OCI-LY7 (cell line): ENCODE results near the gene PELI2. TPM values are rescaled to one million over a fixed set of nuclear protein-coding genes. Genes with fewer than 3 reads are reported as not detected.

Experiments used
- BruUV-seq: library from RNA; stranded (reverse); fragments of 400-500 nt; replicated peaks from 2 replicates; lab custom pipeline; 2021; lab: Mats Ljungman, UMichigan
- CTCF ChIA-PET: fragments of 300-600 bp; sonication (Branson Sonifier 250); formaldehyde crosslinking; loops from one replicate; lab custom pipeline; 2022; ENCODE audit warnings: antibody characterized with exemption; ENCODE audit not compliant: unreplicated experiment; lab: Charles Lee
- POLR2A ChIA-PET: fragments of 300-600 bp; sonication (Branson Sonifier 250); formaldehyde crosslinking; loops from one replicate; lab custom pipeline; 2022; ENCODE audit warnings: antibody characterized with exemption; lab: Charles Lee
- DNase-seq: peaks from one replicate; pipeline ENCODE4 v3.0.0-alpha.2; 2015; ENCODE audit warnings: low spot score
- H2AFZ ChIP-seq: fragments of 200-600 bp; sonication (generic), shearing (Covaris generic); 2 replicates; pipeline ENCODE4 v1.6.1; 2014; ENCODE audit warnings: mild to moderate bottlenecking, antibody characterized with exemption, low read length, moderate library complexity
- H3K27ac ChIP-seq: fragments of 200-600 bp; sonication (generic); 2 replicates; pipeline ENCODE4 v1.5.1; 2014; ENCODE audit warnings: mixed run types, low read depth, mild to moderate bottlenecking, moderate library complexity, low read length, inconsistent platforms; ENCODE audit not compliant: poor library complexity, severe bottlenecking
- H3K36me3 ChIP-seq: fragments of 200-600 bp; sonication (generic); 2 replicates; pipeline ENCODE4 v1.6.1; 2014; ENCODE audit warnings: mild to moderate bottlenecking, antibody characterized with exemption, low read length, moderate library complexity, mixed read lengths; ENCODE audit not compliant: insufficient read depth
- H3K4me1 ChIP-seq: fragments of 200-600 bp; sonication (generic); 2 replicates; pipeline ENCODE4 v1.5.1; 2014; ENCODE audit warnings: mild to moderate bottlenecking, low read length; ENCODE audit not compliant: insufficient read depth, poor library complexity, severe bottlenecking
- H3K4me2 ChIP-seq: fragments of 200-600 bp; sonication (generic); 2 replicates; pipeline ENCODE4 v1.6.1; 2014; ENCODE audit warnings: mild to moderate bottlenecking, low read length
- H3K4me3 ChIP-seq: fragments of 200-600 bp; sonication (generic); 2 replicates; pipeline ENCODE4 v1.5.1; 2014; ENCODE audit warnings: mild to moderate bottlenecking, low read depth, low read length; ENCODE audit not compliant: poor library complexity, severe bottlenecking
- H3K79me2 ChIP-seq: fragments of 200-600 bp; sonication (generic); 2 replicates; pipeline ENCODE4 v1.6.1; 2016; ENCODE audit warnings: low read depth, mild to moderate bottlenecking, low read length, moderate library complexity, mixed read lengths; ENCODE audit not compliant: insufficient read depth
- H3K9me2 ChIP-seq: fragments of 200-600 bp; sonication (generic); 2 replicates; pipeline ENCODE4 v1.6.1; 2016; ENCODE audit warnings: mild to moderate bottlenecking, low read length, mixed read lengths; ENCODE audit not compliant: insufficient read depth
- H3K9me3 ChIP-seq: fragments of 200-600 bp; sonication (generic); 2 replicates; pipeline ENCODE4 v1.6.1; 2014; ENCODE audit warnings: mild to moderate bottlenecking, mixed run types, low read length, mixed read lengths
- H4K20me1 ChIP-seq: fragments of 200-600 bp; sonication (generic); 2 replicates; pipeline ENCODE4 v1.6.1; 2014; ENCODE audit warnings: mild to moderate bottlenecking, antibody characterized with exemption, low read length, moderate library complexity, mixed read lengths; ENCODE audit not compliant: insufficient read depth
- CTCF ChIP-seq: fragments of 200-600 bp; sonication (generic); conservative IDR thresholded peaks from 2 replicates; pipeline ENCODE4 v1.5.1; 2014; ENCODE audit warnings: mild to moderate bottlenecking, antibody characterized with exemption, low read length, moderate library complexity, mixed read lengths
- EZH2phosphoT487 ChIP-seq: fragments of 200-600 bp; sonication (generic); IDR thresholded peaks from 2 replicates; pipeline ENCODE4 v1.6.1; 2018; ENCODE audit warnings: low read depth, borderline replicate concordance, mild to moderate bottlenecking, mixed run types, antibody characterized with exemption, low read length, moderate library complexity, mixed read lengths
- intact Hi-C: fragments of 100-400 bp; cut with micrococcal nuclease; formaldehyde crosslinking; loops from one replicate; pipeline ENCODE4 v1.10.0; 2022; ENCODE audit not compliant: unreplicated experiment
- total RNA-seq, 2 experiments: library from RNA; depleted of rRNA in 1 of 2; stranded (reverse); fragments of >200 nt in 1 of 2; shearing (Covaris generic) in 1 of 2; gene quantifications; 2 replicates each; pipeline ENCODE4 v1.2.3, GENCODE V29; 2014 to 2022

PELI2 gene
- total RNA-seq, 2 experiments from 2014 or later, result 2.8 to 3.8 TPM

GRCh38 chr14:56331592-56332216 is 213.5 kb downstream of the PELI2 start:
- Histone ChIP-seq H3K79me2 (no peaks in the 10 kb centered on the region), H3K27ac (no peak overlapping the region), H3K4me3 (no peak overlapping the region), H2AFZ (no peak overlapping the region), H3K36me3 (no peaks in the 10 kb centered on the region), H3K4me2 (no peak overlapping the region), H3K9me2 (no peaks in the 10 kb centered on the region), H3K9me3 (no peaks in the 10 kb centered on the region), H4K20me1 (no peaks in the 10 kb centered on the region), H3K4me1 (no peaks in the 10 kb centered on the region)
- TF ChIP-seq EZH2phosphoT487, result no peak
- no peak for TF ChIP-seq CTCF
- BruUV-seq, result no TSS peak
- ChIA-PET POLR2A (no interaction called here), CTCF (no interaction called here)
- intact Hi-C loops, result no loop called here
- DNase-seq, result no peak

DNA sequence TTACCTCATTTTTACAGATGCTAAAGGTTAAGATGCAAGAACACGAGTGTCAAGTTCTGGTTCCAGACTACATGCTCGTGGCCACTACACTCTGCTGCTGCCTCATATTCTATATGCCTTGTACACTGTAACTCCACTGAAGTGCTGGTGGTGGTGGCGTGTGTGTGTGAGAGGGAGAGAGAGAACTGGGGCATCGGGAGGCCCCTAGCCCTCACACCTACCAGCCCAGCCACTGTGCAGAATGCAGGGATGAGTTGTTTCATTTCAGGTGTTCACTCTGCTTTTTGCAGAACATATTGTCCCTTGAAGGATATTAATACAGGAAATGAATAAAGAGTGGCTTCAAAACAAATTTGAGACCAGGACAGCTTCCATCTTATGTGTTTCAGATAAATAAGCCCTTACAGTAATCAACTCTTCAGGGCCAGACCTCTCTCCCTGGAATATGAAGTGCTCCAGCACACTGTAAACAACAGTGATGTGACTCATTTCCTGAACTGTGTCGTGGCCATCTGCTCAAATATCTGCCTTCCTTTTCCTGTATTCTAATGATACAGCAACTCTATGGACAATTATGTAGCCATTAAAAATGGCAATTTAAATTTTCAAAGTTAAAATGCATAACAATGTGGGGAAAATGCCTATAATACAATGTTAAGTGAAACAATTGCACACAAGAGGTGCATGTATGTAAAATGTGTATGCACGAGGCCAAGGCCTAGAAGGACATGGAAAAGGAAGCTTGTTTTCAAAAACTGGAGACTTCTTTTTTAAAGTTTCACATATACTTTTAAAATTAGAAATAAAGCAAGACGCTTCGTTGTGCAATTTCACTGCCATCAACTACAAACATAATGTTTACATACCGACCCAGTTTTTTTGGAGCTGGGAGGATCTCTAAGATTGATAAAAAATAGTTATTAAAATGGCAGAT is 215.4 kb downstream of the PELI2 start:
- ChIA-PET CTCF (no interaction called here), POLR2A (no interaction called here)
- Histone ChIP-seq H3K4me1 (no peaks in the 10 kb centered on the region), H3K4me2 (no peak overlapping the region), H3K36me3 (no peaks in the 10 kb centered on the region), H3K9me2 (no peaks in the 10 kb centered on the region), H3K4me3 (no peak overlapping the region), H2AFZ (no peak overlapping the region), H3K79me2 (no peaks in the 10 kb centered on the region), H3K27ac (no peak overlapping the region), H3K9me3 (no peaks in the 10 kb centered on the region), H4K20me1 (no peaks in the 10 kb centered on the region)
- TF ChIP-seq EZH2phosphoT487 (no peak), CTCF (no peak)
- DNase-seq, result no peak
- intact Hi-C loops, result no loop called here
- BruUV-seq, result no TSS peak

- H3K4me3 ChIP-seq, result no peak overlapping the region
- H3K36me3 ChIP-seq, result no peaks in the 10 kb centered on the region
- no peak for DNase-seq
- TF ChIP-seq CTCF, result no peak
- TF ChIP-seq EZH2phosphoT487, result no peak
- intact Hi-C loops, result no loop called here
- H4K20me1 ChIP-seq, result no peaks in the 10 kb centered on the region
- no peak overlapping the region for H3K4me2 ChIP-seq
- H3K79me2 ChIP-seq, result no peaks in the 10 kb centered on the region
- no peaks in the 10 kb centered on the region for H3K4me1 ChIP-seq
- no peak overlapping the region for H2AFZ ChIP-seq
- no peaks in the 10 kb centered on the region for H3K9me3 ChIP-seq
- no peak overlapping the region for H3K27ac ChIP-seq
- no peaks in the 10 kb centered on the region for H3K9me2 ChIP-seq
- POLR2A ChIA-PET, result no interaction called here
- no TSS peak for BruUV-seq
- CTCF ChIA-PET, result no interaction called here
These were observed 216.2 kb downstream of the PELI2 start for GRCh38 chr14:56334458-56334857.
